HepG2 (cell line): Measurements from ENCODE around the gene IL17C. TPM values are rescaled to one million over a fixed set of nuclear protein-coding genes. Genes with fewer than 3 reads are reported as not detected.

ENCODE experiments used
- ATAC-seq: fragments of 200-7000 bp; cut with Tn5 transposase; 3 replicates; pipeline ENCODE4 v1.9.1; 2020; ENCODE audit warnings: mild to moderate bottlenecking, moderate library complexity
- BruUV-seq: library from RNA; stranded (reverse); fragments of 400-500 nt; replicated peaks from 2 replicates; lab custom pipeline; 2021; lab: Mats Ljungman, UMichigan
- CTCF ChIA-PET: fragments of 300-600 bp; formaldehyde crosslinking; extraction: SDS; loops from one replicate; lab custom pipeline; 2021; ENCODE audit warnings: low total read pairs, inconsistent platforms, low intra/inter-chr PET ratio; lab: Yijun Ruan, JAX
- POLR2A ChIA-PET: fragments of 350-600 bp; sonication (Branson Sonifier 250); formaldehyde crosslinking; loops from one replicate; lab custom pipeline; 2020; ENCODE audit warnings: antibody characterized with exemption, inconsistent platforms; lab: Yijun Ruan, JAX
- DNase-seq: peaks from one replicate; pipeline ENCODE4 v3.0.0-alpha.2; 2015; ENCODE audit warnings: low spot score
- FAIRE-seq: peaks from 3 replicates; lab custom pipeline; 2011; peaks lifted over from hg19 to GRCh38; lab: Jason Lieb, UNC
- H2AFZ ChIP-seq: one replicate; pipeline ENCODE4 v1.6.1; 2011; ENCODE audit warnings: low read length, inconsistent platforms
- H3K27ac ChIP-seq: fragments of 300-600 bp; 3 replicates; pipeline ENCODE4 v1.8.0; 2011; ENCODE audit warnings: mixed run types, mild to moderate bottlenecking, mixed read lengths, low read length, inconsistent platforms; ENCODE audit not compliant: insufficient read depth; ENCODE audit errors: extremely low read length
- H3K27me3 ChIP-seq, 2 experiments: fragments of 200-600 bp in 1 of 2; 2 replicates in 1 of 2; 3 replicates in 1 of 2; pipeline versions ENCODE4 v1.6.0 to v1.8.0; 2011; ENCODE audit warnings: low read length in 2 of 2, mild to moderate bottlenecking in 2 of 2, moderate library complexity in 2 of 2, inconsistent platforms in 1 of 2; ENCODE audit not compliant: insufficient read depth in 2 of 2, control insufficient read depth in 1 of 2
- H3K36me3 ChIP-seq, 2 experiments: fragments of 200-600 bp in 1 of 2; replicated peaks in 1 of 2; 2 replicates in 1 of 2; 3 replicates in 1 of 2; pipeline versions ENCODE4 v1.5.1 to v1.8.0; 2011; ENCODE audit warnings: low read length in 2 of 2, inconsistent platforms in 1 of 2; ENCODE audit not compliant: insufficient read depth in 2 of 2, control insufficient read depth in 1 of 2
- H3K4me1 ChIP-seq: 2 replicates; pipeline ENCODE4 v1.5.1; 2012; ENCODE audit warnings: low read length, inconsistent platforms; ENCODE audit not compliant: insufficient read depth
- H3K4me2 ChIP-seq: 2 replicates; pipeline ENCODE4 v1.6.0; 2011; ENCODE audit warnings: low read depth, low read length, inconsistent platforms
- H3K4me3 ChIP-seq, 3 experiments: fragments of 200-600 bp in 1 of 3; sonication (generic), shearing (Covaris generic) in 1 of 3; replicated peaks in 1 of 3; 2 replicates each; pipeline ENCODE4 v1.5.1; 2011 to 2016; ENCODE audit warnings: low read length in 3 of 3, inconsistent platforms in 2 of 3, low read depth in 2 of 3, mild to moderate bottlenecking in 2 of 3, control low read depth in 1 of 3, mixed read lengths in 1 of 3; ENCODE audit not compliant: insufficient read depth in 1 of 3
- H3K79me2 ChIP-seq: one replicate; pipeline ENCODE4 v1.6.1; 2011; ENCODE audit warnings: low read length, inconsistent platforms; ENCODE audit not compliant: insufficient read depth
- H3K9ac ChIP-seq: 2 replicates; pipeline ENCODE4 v1.6.0; 2011; ENCODE audit warnings: mild to moderate bottlenecking, low read depth, low read length, inconsistent platforms; ENCODE audit not compliant: insufficient read depth
- H3K9me3 ChIP-seq: 2 replicates; pipeline ENCODE4 v1.5.1; 2012; ENCODE audit warnings: mild to moderate bottlenecking, low read length
- H4K20me1 ChIP-seq: 2 replicates; pipeline ENCODE4 v1.6.0; 2011; ENCODE audit warnings: inconsistent platforms, mild to moderate bottlenecking, low read length, moderate library complexity; ENCODE audit not compliant: insufficient read depth
- ARNT2 ChIP-seq: sonication (generic); formaldehyde crosslinking; IDR thresholded peaks from 2 replicates; pipeline ENCODE4 v1.8.0; 2022; ENCODE audit warnings: mild to moderate bottlenecking, low read depth, missing genetic modification reagents, moderate library complexity
- ATF7-NPFF ChIP-seq: sonication (generic); formaldehyde crosslinking; IDR thresholded peaks from 2 replicates; pipeline ENCODE4 v1.8.1; 2023; ENCODE audit warnings: mild to moderate bottlenecking, low read depth, missing genetic modification reagents, moderate library complexity
- HBP1 ChIP-seq: IDR thresholded peaks from 2 replicates; pipeline ENCODE4 v1.6.1; 2016; ENCODE audit warnings: low read depth, control low read depth
- HNF4A ChIP-seq: sonication (generic); formaldehyde crosslinking; IDR thresholded peaks from 2 replicates; pipeline ENCODE4 v1.4.0; 2020; ENCODE audit warnings: missing genetic modification reagents
- PRDM10 ChIP-seq: sonication (generic); formaldehyde crosslinking; IDR thresholded peaks from 2 replicates; pipeline ENCODE4 v1.4.0; 2020; ENCODE audit warnings: low read depth, missing genetic modification reagents
- TAF1 ChIP-seq: sonication (generic); formaldehyde crosslinking; IDR thresholded peaks from 2 replicates; pipeline ENCODE4 v1.4.0; 2020; ENCODE audit warnings: missing genetic modification reagents
- TARDBP ChIP-seq: sonication (generic); formaldehyde crosslinking; IDR thresholded peaks from 2 replicates; pipeline ENCODE4 v1.8.0; 2022; ENCODE audit warnings: mild to moderate bottlenecking, missing genetic modification reagents
- ZFP1 ChIP-seq: IDR thresholded peaks from 2 replicates; pipeline ENCODE4 v1.6.1; 2016
- ZNF224 ChIP-seq: sonication (generic); formaldehyde crosslinking; IDR thresholded peaks from 2 replicates; pipeline ENCODE4 v1.5.0; 2020; ENCODE audit warnings: mild to moderate bottlenecking, missing genetic modification reagents
- ZNF75D ChIP-seq: sonication (generic); formaldehyde crosslinking; IDR thresholded peaks from 2 replicates; pipeline ENCODE4 v1.8.1; 2023; ENCODE audit warnings: missing genetic modification reagents, mild to moderate bottlenecking, borderline replicate concordance
- WGBS: methylation state at CpG from one replicate; pipeline ENCODE4 v1.1.6; 2017; ENCODE audit warnings: low lambda C conversion rate; 5-methylcytosine and 5-hydroxymethylcytosine counted together
- in situ Hi-C: cut with HindIII; loops from 2 replicates; pipeline ENCODE4 v1.10.0; 2017; ENCODE audit warnings: low pct_unique_long_range_greater_than_20kb; ENCODE audit not compliant: extremely low pct_ligation_motif_present
- intact Hi-C: fragments of 100-400 bp; cut with micrococcal nuclease; formaldehyde crosslinking; loops from one replicate; pipeline ENCODE4 v1.10.0; 2022; ENCODE audit not compliant: unreplicated experiment
- polyA plus RNA-seq, 8 experiments: library from polyadenylated mRNA; depleted of rRNA in 3 of 8; stranded (reverse) in 7 of 8; unstranded in 1 of 8; fragments of >200 nt; fragmentation: Illumina TruSeq in 4 of 8; extraction: Trizol in 4 of 8; gene quantifications; 2 replicates each; pipeline versions ENCODE4 v1.2.1 to v1.2.3, GENCODE V29; 2011 to 2016; ENCODE audit warnings: low read depth in 4 of 8, missing spikeins in 1 of 8, mixed read lengths in 1 of 8; ENCODE audit not compliant: insufficient read depth in 1 of 8
- total RNA-seq, 5 experiments: library from RNA; depleted of rRNA; stranded (reverse); fragments of >200 nt; fragmentation: Illumina TruSeq; extraction: Trizol; gene quantifications; 2 replicates each; pipeline ENCODE4 v1.2.3, GENCODE V29; 2016; ENCODE audit warnings: low read depth in 1 of 5
- TF ChIP-seq, protein P1 (sequence below): sonication (generic); formaldehyde crosslinking; IDR thresholded peaks from 2 replicates; pipeline ENCODE4 v1.5.0; 2020; ENCODE audit warnings: missing genetic modification reagents, mild to moderate bottlenecking, borderline replicate concordance
- TF ChIP-seq, protein P2 (sequence below): sonication (generic); formaldehyde crosslinking; IDR thresholded peaks from 2 replicates; pipeline ENCODE4 v1.5.1; 2020; ENCODE audit warnings: missing genetic modification reagents, mild to moderate bottlenecking, borderline replicate concordance

IL17C gene
- total and polyA plus RNA-seq, 2 of the 13 experiments (the other 11 are each of a cell fraction or from before 2014, with no cell fraction given) = not detected

GRCh38 chr16:88676502-88677242 is 38.3 kb downstream of the IL17C start (continued):
- TF ChIP-seq ZNF75D (no peak), ZFP1 (CRISPR knock-in tag) (no peak), TARDBP (CRISPR knock-in tag) (no peak), HBP1 (CRISPR knock-in tag) (no peak)
- TF ChIP-seq, protein P1, sequence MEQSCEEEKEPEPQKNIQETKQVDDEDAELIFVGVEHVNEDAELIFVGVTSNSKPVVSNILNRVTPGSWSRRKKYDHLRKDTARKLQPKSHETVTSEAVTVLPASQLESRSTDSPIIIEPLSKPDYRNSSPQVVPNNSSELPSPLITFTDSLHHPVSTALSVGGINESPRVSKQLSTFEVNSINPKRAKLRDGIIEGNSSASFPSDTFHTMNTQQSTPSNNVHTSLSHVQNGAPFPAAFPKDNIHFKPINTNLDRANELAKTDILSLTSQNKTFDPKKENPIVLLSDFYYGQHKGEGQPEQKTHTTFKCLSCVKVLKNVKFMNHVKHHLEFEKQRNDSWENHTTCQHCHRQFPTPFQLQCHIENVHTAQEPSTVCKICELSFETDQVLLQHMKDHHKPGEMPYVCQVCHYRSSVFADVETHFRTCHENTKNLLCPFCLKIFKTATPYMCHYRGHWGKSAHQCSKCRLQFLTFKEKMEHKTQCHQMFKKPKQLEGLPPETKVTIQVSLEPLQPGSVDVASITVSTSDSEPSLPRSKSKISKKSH (CRISPR knock-in tag) = 0 out of 2 replicates have a peak, but pooled peaks have one; percentile 3

DNA sequence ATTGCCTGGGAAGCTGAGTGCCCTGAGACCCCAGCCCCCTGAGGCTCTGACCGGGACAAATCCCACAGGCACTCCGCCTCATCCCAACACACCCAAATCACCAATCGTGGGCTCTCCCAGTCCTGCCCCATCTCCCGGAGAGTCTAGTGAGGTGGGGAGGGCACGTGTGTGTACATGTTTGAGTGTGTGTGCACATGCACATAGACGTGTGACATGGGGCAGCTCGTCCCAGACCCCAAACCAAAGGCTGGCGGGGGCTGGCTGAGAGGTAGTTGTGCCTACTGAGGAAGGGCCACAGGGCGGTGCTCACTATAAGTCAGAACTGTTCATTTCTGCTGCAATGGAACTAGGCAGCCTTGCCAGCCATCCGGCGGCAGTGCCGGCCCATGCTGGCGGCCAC is 39.3 kb downstream of the IL17C start:
- Histone ChIP-seq H2AFZ (no peak overlapping the region), H4K20me1 (peaks cover 5% of the 10 kb centered on the region; the same call in 1 of the 2 replicates), H3K9ac (no peak overlapping the region), H3K9me3 (no peaks in the 10 kb centered on the region), H3K4me2 (no peak overlapping the region), H3K4me1 (peaks cover 36% of the 10 kb centered on the region), H3K27ac (no peak overlapping the region), H3K4me3 (no peak overlapping the region), H3K27me3 (peaks cover 7 to 23% of the 10 kb centered on the region in 2 experiments; a peak in 4 of 5 replicates), H3K79me2 (no peaks in the 10 kb centered on the region), H3K36me3 (no peaks in the 10 kb centered on the region; a peak in 1 of 5 replicates)
- BruUV-seq = no TSS peak
- WGBS = 77% methylated on average over 9 of the region's 13 CpGs
- intact Hi-C loops (no loop called here), in situ Hi-C loops (no loop called here)
- no peak for FAIRE-seq
- DNase-seq = no peak
- ChIA-PET CTCF (no interaction called here), POLR2A (no interaction called here)
- no peak for ATAC-seq
- no peak for TF ChIP-seq ATF7-NPFF (CRISPR knock-in tag)
- TF ChIP-seq HNF4A = no peak
- TF ChIP-seq PRDM10 (CRISPR knock-in tag) = no peak
- TF ChIP-seq, protein P2, sequence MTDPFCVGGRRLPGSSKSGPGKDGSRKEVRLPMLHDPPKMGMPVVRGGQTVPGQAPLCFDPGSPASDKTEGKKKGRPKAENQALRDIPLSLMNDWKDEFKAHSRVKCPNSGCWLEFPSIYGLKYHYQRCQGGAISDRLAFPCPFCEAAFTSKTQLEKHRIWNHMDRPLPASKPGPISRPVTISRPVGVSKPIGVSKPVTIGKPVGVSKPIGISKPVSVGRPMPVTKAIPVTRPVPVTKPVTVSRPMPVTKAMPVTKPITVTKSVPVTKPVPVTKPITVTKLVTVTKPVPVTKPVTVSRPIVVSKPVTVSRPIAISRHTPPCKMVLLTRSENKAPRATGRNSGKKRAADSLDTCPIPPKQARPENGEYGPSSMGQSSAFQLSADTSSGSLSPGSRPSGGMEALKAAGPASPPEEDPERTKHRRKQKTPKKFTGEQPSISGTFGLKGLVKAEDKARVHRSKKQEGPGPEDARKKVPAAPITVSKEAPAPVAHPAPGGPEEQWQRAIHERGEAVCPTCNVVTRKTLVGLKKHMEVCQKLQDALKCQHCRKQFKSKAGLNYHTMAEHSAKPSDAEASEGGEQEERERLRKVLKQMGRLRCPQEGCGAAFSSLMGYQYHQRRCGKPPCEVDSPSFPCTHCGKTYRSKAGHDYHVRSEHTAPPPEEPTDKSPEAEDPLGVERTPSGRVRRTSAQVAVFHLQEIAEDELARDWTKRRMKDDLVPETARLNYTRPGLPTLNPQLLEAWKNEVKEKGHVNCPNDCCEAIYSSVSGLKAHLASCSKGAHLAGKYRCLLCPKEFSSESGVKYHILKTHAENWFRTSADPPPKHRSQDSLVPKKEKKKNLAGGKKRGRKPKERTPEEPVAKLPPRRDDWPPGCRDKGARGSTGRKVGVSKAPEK (CRISPR knock-in tag) = 0 out of 2 replicates have a peak, but pooled peaks have one; percentile 38
- TF ChIP-seq ARNT2 (CRISPR knock-in tag) = no peak
- peak; percentile 61; the same call in 1 of the 2 replicates for TF ChIP-seq ZNF224 (CRISPR knock-in tag)
- TF ChIP-seq TAF1 = peak; percentile 15; the same call in 1 of the 2 replicates
